Measurements from ENCODE around the gene ZNF334.

DNA sequence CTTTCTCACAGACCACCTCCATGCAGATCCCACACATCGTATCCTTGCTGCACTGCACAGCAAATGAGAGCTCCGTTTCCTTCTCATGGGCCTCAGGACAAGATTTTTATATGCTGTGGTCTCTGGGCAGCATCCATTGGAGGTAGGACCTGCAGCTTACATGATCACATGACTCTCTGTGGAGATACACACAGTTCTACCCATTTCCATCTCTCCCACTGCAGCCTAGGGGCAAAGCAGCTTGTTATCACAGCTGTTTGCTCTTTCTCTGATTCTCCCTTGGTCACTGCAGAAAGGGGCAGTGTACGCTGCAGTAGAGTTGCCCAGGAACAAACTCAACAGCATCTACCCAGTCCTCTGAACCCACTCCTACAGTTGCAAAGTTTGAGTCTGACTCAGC is 48.9 kb downstream of the ZNF334 start:
- TF ChIP-seq, protein P1, sequence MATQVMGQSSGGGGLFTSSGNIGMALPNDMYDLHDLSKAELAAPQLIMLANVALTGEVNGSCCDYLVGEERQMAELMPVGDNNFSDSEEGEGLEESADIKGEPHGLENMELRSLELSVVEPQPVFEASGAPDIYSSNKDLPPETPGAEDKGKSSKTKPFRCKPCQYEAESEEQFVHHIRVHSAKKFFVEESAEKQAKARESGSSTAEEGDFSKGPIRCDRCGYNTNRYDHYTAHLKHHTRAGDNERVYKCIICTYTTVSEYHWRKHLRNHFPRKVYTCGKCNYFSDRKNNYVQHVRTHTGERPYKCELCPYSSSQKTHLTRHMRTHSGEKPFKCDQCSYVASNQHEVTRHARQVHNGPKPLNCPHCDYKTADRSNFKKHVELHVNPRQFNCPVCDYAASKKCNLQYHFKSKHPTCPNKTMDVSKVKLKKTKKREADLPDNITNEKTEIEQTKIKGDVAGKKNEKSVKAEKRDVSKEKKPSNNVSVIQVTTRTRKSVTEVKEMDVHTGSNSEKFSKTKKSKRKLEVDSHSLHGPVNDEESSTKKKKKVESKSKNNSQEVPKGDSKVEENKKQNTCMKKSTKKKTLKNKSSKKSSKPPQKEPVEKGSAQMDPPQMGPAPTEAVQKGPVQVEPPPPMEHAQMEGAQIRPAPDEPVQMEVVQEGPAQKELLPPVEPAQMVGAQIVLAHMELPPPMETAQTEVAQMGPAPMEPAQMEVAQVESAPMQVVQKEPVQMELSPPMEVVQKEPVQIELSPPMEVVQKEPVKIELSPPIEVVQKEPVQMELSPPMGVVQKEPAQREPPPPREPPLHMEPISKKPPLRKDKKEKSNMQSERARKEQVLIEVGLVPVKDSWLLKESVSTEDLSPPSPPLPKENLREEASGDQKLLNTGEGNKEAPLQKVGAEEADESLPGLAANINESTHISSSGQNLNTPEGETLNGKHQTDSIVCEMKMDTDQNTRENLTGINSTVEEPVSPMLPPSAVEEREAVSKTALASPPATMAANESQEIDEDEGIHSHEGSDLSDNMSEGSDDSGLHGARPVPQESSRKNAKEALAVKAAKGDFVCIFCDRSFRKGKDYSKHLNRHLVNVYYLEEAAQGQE (IDR thresholded peaks at IDR 0.05) = no peak
- TF ChIP-seq JUNB (IDR thresholded peaks at IDR 0.05) (no peak), POLR2AphosphoS2 (conservative IDR thresholded peaks at IDR 0.05; ENCODE audit: low read length) (no peak), EP300 (IDR thresholded peaks at IDR 0.05) (no peak), PHF8 (IDR thresholded peaks at IDR 0.05; ENCODE audit: borderline replicate concordance, low read depth) (no peak), HDAC2 (IDR thresholded peaks at IDR 0.05) (no peak), POLR2A (IDR thresholded peaks at IDR 0.05; ENCODE audit: low read length) (no peak), FOSL2 (IDR thresholded peaks at IDR 0.05) (no peak), FOSL2 (CRISPR knock-in tag; IDR thresholded peaks at IDR 0.05) (no peak), KDM1A (IDR thresholded peaks at IDR 0.05; ENCODE audit: low read depth) (no peak), RNF2 (IDR thresholded peaks at IDR 0.05; ENCODE audit: borderline replicate concordance, low read depth) (no peak)
- TF ChIP-seq, protein P2, sequence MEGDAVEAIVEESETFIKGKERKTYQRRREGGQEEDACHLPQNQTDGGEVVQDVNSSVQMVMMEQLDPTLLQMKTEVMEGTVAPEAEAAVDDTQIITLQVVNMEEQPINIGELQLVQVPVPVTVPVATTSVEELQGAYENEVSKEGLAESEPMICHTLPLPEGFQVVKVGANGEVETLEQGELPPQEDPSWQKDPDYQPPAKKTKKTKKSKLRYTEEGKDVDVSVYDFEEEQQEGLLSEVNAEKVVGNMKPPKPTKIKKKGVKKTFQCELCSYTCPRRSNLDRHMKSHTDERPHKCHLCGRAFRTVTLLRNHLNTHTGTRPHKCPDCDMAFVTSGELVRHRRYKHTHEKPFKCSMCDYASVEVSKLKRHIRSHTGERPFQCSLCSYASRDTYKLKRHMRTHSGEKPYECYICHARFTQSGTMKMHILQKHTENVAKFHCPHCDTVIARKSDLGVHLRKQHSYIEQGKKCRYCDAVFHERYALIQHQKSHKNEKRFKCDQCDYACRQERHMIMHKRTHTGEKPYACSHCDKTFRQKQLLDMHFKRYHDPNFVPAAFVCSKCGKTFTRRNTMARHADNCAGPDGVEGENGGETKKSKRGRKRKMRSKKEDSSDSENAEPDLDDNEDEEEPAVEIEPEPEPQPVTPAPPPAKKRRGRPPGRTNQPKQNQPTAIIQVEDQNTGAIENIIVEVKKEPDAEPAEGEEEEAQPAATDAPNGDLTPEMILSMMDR (IDR thresholded peaks at IDR 0.05) = no peak
- TF ChIP-seq, protein P3, sequence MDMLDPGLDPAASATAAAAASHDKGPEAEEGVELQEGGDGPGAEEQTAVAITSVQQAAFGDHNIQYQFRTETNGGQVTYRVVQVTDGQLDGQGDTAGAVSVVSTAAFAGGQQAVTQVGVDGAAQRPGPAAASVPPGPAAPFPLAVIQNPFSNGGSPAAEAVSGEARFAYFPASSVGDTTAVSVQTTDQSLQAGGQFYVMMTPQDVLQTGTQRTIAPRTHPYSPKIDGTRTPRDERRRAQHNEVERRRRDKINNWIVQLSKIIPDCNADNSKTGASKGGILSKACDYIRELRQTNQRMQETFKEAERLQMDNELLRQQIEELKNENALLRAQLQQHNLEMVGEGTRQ (IDR thresholded peaks at IDR 0.05) = no peak
